ENCODE measurements around the gene ATXN10.

Gene ATXN10

GRCh38 chr22:45882881-45883810 is 211.5 kb downstream of the ATXN10 start:
- Histone ChIP-seq H3F3A (ENCODE audit: control insufficient read depth, insufficient read depth) (no peaks in the 10 kb centered on the region), H3K4me2 (ENCODE audit: low read length) (no peak overlapping the region), H3K4me3 (ENCODE audit: low read length) (no peak overlapping the region), H3K36me3 (ENCODE audit: control insufficient read depth, low read length) (no peaks in the 10 kb centered on the region), H4K20me1 (ENCODE audit: control insufficient read depth, insufficient read depth, low read depth, low read length) (no peaks in the 10 kb centered on the region), H3K79me2 (ENCODE audit: control insufficient read depth, low read length) (no peaks in the 10 kb centered on the region), H3K4me1 (ENCODE audit: control insufficient read depth, low read length) (no peaks in the 10 kb centered on the region), H3K27ac (ENCODE audit: low read depth, low read length) (no peak overlapping the region), H3K27me3 (ENCODE audit: control insufficient read depth, low read length) (no peaks in the 10 kb centered on the region), H3K9me2 (replicated peaks; ENCODE audit: control insufficient read depth, low read length) (no peaks in the 10 kb centered on the region), H3K9me3 (ENCODE audit: control insufficient read depth, insufficient read depth, low read length) (no peaks in the 10 kb centered on the region)
- TF ChIP-seq CTCF (IDR thresholded peaks at IDR 0.05; ENCODE audit: low read depth, low read length, poor library complexity, severe bottlenecking) (no peak), EZH2phosphoT487 (IDR thresholded peaks at IDR 0.05; ENCODE audit: borderline replicate concordance, low read length) (no peak)

- no peaks in the 10 kb centered on the region for H3F3A ChIP-seq (ENCODE audit: control insufficient read depth, insufficient read depth)
- no peak overlapping the region for H3K4me3 ChIP-seq (ENCODE audit: low read length)
- no peaks in the 10 kb centered on the region for H3K9me3 ChIP-seq (ENCODE audit: control insufficient read depth, insufficient read depth, low read length)
- no peaks in the 10 kb centered on the region for H3K36me3 ChIP-seq (ENCODE audit: control insufficient read depth, low read length)
- H3K79me2 ChIP-seq (ENCODE audit: control insufficient read depth, low read length) = no peaks in the 10 kb centered on the region
- H3K9me2 ChIP-seq (replicated peaks; ENCODE audit: control insufficient read depth, low read length) = no peaks in the 10 kb centered on the region
- no peaks in the 10 kb centered on the region for H3K4me1 ChIP-seq (ENCODE audit: control insufficient read depth, low read length)
- TF ChIP-seq EZH2phosphoT487 (IDR thresholded peaks at IDR 0.05; ENCODE audit: borderline replicate concordance, low read length) (no peak), CTCF (IDR thresholded peaks at IDR 0.05; ENCODE audit: low read depth, low read length, poor library complexity, severe bottlenecking) (no peak)
- no peak overlapping the region for H3K27ac ChIP-seq (ENCODE audit: low read depth, low read length)
- no peaks in the 10 kb centered on the region for H3K27me3 ChIP-seq (ENCODE audit: control insufficient read depth, low read length)
- H4K20me1 ChIP-seq (ENCODE audit: control insufficient read depth, insufficient read depth, low read depth, low read length) = no peaks in the 10 kb centered on the region
- no peak overlapping the region for H3K4me2 ChIP-seq (ENCODE audit: low read length)
Measured at GRCh38 chr22:45883811-45884170, 212.2 kb downstream of the ATXN10 start.

GRCh38 chr22:45884201-45885062 is 212.8 kb downstream of the ATXN10 start:
- no peak for TF ChIP-seq EZH2phosphoT487 (IDR thresholded peaks at IDR 0.05; ENCODE audit: borderline replicate concordance, low read length)
- TF ChIP-seq CTCF (IDR thresholded peaks at IDR 0.05; ENCODE audit: low read depth, low read length, poor library complexity, severe bottlenecking) = no peak
- Histone ChIP-seq H3K9me2 (replicated peaks; ENCODE audit: control insufficient read depth, low read length) (no peaks in the 10 kb centered on the region), H3K4me3 (ENCODE audit: low read length) (no peak overlapping the region), H3K36me3 (ENCODE audit: control insufficient read depth, low read length) (no peaks in the 10 kb centered on the region), H3K27me3 (ENCODE audit: control insufficient read depth, low read length) (no peaks in the 10 kb centered on the region), H4K20me1 (ENCODE audit: control insufficient read depth, insufficient read depth, low read depth, low read length) (no peaks in the 10 kb centered on the region), H3K27ac (ENCODE audit: low read depth, low read length) (no peak overlapping the region), H3K9me3 (ENCODE audit: control insufficient read depth, insufficient read depth, low read length) (no peaks in the 10 kb centered on the region), H3K4me1 (ENCODE audit: control insufficient read depth, low read length) (no peaks in the 10 kb centered on the region), H3K4me2 (ENCODE audit: low read length) (no peak overlapping the region), H3K79me2 (ENCODE audit: control insufficient read depth, low read length) (no peaks in the 10 kb centered on the region), H3F3A (ENCODE audit: control insufficient read depth, insufficient read depth) (no peaks in the 10 kb centered on the region)

Measured in DOHH2 (cell line).